ENCODE results near the gene PRDM16. TPM values are rescaled to one million over a fixed set of nuclear protein-coding genes. Genes with fewer than 3 reads are reported as not detected.

Gene PRDM16
- total RNA-seq, 1 experiment from 2014 or later: 0.97 TPM

DNA sequence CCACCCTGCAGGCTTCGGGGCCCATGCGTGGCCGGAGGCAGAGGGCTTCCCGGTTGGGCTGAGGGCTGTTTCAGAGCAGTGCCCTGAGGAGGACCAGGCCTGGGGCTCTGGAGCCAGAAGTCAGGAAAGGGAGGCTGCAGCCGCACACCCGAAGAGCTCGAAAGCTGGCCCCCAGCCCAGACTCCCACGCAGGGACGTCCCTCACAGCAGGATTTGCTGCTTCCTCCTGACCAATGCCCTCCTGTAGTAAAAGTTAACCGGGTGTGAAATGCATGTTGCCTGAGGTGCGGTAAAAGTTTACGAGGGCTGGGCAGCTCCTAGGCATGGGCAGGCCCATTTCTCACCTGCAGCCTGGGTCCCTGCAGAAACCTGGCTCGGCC lies 283.9 kb downstream of the PRDM16 start:
- no peak for DNase-seq (ENCODE audit: low spot score)

DNA sequence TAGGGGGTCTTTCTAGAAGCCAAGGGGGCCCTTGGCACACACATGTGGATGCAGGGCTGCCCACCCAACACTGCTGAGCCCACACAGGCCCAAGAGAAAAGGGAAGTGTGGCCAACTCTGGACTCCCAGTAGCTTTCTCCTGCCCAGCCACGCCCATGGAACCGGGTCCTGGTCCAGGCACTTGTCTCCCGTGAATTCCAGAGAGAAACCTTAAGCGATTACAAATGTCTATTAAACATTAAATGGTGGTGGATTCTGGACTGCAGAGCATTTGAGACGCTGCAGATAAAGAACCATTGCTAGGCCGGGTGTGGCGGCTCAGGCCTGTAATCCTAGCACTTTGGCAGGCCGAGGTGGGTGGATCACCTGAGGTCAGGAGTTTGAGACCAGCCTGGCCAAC lies 284.9 kb downstream of the PRDM16 start:
- no peak for DNase-seq (ENCODE audit: low spot score)

DNA sequence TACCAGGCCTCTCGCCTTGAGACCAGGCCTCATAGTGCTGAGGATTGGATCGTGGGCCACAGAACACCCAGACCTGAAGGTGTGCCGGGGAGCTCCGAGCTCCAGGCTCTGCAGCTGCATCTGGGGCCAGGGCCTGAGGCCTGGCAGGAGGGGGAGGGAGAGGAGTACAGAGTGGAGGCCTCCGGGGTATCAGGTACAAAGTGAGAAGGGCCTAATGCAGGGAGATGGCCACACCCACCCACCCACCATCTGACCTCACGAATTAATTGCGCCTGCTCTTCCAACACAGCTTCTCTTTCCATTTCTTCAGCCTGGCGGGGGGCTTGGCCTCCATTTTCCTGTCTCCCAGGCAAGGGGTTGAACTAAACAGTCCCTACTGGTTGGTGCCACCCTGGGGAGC lies 286.1 kb downstream of the PRDM16 start:
- DNase-seq (ENCODE audit: low spot score): no peak

DNA sequence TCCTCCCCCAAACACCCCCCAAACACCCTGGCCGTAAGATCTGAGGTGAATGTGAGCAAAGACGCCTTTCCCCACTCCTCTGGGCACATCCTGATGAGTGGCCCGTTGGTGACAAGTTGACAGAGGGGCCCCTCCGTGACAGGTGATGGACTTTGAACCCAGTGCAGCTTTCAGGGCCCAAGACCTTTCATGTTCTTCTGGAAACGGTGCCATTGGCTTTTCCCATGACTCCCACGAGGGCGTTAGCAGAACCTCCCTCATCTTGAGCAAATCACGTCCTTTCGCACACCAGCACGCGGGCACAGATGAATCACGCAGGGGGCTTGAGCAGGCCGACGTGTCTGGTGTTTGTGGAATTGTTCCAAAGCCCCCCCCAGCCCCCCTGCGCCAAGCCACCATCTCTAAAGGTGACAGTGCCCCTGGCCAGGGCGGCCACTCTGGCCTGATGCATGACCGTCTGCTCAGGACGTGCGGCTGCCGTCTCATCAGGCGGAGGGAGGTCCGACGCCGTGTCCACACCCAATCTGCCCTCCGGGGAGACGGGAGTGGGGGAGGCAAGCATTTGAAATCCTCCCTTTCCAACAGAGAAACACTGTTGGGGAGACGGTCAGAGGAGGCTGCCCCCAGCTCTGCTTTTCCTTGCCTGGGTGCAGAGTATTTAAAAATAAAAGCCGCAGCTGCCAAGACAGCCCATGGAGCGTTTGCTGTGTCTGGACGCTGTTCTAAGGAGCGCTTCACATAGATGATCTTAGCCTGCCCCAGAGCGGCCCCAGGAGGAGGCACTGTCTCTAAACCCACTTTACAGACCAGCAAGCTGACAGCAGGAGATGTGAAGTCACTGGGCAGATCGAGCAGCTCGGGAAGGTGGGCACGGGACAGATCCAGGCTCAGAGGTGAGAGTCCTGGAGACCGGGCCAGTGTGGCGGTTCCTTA lies 287.2 kb downstream of the PRDM16 start:
- DNase-seq (ENCODE audit: low spot score): no peak

DNA sequence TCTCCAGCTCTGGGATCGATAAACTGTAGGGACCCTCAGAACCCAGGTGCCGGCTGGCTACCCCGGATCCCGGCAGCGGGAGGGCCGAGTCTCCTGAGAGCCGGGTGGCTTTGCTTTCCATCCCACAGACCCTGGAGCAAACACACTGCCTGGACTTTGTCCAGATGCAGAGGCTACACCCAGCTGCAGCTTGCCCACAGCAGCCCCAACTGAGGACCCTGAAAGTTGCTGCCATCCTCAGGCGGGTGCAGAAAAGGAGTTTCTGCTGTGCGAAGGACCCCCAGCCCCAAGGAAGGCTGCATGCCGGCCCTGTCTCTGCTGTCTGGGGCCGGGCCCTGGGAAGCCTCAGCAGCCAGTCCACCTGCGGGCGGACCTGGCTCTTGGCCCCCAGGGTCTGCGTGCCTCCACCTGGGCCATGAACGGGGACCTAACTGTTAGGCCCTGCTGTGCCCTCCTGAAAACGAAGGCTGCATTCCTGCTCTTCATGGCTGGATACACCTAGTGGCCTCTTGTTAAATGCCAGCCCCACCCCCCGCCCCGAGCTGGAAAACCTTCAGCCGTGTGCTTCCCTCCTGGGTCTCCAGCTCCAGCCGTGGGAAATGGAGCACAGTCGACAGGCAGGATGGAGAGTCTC lies 287.9 kb downstream of the PRDM16 start:
- no peak for DNase-seq (ENCODE audit: low spot score)

DNA sequence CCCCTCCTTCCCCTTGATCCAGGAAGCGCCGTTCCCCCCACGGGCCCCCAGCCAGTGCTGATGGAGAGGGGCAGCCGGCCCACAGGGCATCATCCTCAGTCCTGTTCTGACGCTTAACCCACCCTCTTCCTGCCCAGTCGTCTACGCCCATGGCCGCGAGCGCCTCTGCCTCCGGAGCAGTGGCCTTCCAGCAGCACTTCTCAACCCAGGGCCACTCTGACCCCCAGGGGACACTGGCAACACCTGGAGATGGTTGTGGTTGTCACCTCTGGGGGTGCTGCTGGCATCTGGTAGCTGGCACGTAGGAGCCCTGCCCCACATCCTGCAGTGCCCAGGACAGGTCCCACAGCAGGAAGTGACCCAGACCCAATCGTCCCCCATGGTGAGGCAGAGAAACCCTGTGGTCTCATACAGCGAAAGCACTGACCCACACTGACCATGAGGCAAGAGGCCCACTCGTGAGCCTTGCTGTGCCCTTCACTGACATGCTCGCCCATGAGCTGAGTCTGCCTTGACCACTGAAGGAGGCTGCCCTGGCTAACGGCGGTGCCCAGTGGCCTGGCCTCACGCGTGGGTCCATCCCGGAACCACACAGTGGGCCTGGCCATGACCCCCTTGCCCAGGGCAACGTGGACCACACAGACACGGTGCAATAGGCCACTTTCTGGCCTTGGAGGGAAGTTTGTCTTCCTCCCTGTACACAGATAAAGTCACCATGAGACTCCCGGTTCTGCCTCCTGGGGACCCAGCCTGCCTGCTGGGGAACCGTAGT lies 288.7 kb downstream of the PRDM16 start:
- DNase-seq (ENCODE audit: low spot score): no peak

DNA sequence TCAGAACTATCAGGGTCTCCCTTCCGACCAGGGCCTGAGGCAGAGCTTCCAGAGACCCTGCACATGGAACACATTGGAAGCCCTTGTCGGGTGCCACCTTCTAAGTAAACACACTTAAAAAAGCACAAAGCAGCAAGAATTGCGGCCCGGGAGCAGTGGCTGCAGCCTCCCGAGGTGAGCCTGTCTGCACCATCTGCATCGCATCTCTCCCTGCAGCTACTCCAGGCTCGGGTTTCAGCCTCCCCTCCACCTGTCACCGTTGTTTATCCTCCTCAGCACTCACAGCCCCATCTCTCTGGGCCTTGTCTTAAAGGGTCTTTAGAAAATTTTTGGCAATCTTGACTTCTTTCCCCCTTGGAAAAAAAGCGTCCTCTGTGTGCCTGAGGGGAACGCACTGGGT lies 290.3 kb downstream of the PRDM16 start:
- no peak for DNase-seq (ENCODE audit: low spot score)

DNA sequence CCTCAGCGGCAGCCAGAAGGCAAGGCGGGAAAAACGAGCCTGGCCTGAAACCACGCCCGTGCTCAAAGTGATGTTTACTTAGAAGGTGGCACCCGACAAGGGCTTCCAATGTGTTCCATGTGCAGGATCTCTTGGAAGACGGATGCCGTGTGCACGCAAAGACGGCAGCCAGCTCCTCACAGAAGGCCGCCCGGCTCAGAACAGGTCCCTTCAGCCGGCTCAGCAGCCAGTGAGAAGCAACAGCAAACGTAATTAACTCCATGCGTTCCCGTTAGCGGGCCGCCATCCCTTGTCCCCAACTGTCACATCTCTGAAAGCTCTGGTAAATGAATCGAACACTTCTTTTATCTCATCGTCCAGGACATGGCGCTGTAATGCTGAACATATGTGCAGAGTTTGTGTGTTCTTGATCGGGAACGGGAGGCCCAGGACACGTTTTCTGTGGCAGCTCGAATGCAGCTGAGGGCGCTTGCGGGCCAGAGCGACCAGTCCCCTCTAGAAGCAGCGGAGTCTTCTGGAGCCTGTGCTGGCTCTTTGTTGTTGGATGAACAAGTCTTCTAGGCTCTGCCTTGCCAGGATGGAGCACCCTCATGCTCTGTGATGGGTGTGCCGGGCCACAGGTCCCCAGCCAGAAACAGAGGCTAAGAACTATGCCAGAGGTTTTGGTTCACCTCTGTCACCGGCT lies 290.9 kb downstream of the PRDM16 start:
- DNase-seq (ENCODE audit: low spot score): no peak

DNA sequence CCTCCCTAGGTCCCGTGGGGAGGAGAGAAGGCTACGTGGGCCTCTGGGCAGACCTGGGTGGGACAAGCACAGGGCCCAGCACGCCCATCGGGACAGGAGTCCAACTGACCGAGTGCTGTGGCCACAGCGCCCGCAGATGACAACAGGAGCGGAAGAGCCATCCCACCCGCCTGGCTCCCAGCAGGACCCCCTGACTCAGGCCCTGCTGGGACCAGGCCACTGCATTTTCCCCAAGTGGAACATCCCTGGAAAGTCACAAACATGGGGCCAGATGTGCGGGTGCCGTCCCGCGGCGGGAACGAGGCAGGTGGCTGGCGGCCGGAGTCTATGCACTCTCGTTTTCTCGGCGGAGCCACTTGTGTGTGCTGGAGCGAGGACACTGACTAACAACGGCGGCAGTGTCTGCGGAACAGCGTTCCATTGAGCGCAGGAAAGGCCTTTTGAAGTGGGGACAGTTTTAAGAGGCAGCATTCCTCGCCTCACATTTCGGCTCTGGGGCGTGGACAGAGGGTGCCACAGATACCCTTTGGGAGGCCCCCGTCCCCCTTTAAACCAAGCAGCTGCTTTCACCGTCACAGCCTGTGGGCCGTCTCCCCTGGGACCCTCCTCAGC lies 291.7 kb downstream of the PRDM16 start:
- no peak for DNase-seq (ENCODE audit: low spot score)

DNA sequence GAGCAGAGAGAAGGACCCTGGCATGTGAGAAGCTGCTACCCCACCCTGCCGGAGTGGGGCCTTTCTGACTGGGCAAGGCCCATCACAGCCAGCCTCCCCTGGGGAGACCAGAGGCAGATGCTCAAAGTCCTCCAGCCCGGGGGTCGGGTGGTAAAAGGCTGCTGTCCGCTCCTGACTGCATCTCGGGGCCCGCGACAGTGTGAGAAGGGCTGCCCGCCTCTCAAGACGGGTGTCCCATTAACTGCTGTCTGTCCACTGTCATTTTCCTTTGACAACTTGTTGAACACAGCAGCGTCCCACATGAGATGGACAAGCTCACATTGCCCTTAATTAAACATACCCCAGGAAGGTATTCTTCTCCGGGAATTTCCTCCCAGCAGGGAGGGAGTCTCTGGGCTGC lies 294.0 kb downstream of the PRDM16 start:
- DNase-seq (ENCODE audit: low spot score): no peak

DNA sequence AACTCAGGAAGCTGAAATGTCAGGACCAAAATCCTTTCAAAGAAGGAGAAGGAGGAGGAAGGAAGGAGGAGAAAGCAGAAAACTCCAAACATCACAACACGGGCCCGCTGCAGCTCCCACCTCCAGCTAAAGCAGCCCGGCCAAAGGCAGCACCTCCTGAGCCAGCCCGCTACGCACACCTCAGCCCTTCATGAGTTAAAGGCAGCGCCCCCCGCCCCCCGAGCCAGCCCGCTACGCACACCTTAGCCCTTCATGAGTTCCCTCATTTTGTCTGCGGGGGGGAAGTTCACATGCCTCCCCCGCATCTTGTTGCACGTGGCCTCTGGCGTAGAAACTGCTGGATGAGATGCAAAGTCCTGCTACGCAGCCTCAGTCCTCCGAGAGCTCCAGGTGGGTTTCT lies 294.8 kb downstream of the PRDM16 start:
- DNase-seq (ENCODE audit: low spot score): no peak

DNA sequence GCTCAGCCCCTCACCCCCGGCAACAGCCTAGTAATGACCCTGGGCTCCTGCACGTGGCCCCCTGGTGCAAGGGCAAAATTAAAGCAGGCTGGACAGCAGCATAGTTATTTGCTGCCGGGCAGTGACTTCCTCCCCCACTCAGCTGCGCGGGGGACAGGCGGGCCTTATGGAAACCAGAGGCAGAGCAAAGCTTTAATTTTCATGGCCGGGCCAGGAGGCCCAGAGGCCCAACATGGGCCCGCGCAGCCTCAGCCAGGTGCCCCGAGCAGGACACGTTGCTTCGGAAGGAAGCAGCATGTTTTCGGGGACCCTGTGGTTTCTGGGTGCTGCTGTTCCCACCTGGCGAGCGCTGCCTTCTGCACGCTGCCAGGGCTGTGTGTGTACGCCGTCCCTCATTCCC lies 295.5 kb downstream of the PRDM16 start:
- DNase-seq (ENCODE audit: low spot score): no peak

DNA sequence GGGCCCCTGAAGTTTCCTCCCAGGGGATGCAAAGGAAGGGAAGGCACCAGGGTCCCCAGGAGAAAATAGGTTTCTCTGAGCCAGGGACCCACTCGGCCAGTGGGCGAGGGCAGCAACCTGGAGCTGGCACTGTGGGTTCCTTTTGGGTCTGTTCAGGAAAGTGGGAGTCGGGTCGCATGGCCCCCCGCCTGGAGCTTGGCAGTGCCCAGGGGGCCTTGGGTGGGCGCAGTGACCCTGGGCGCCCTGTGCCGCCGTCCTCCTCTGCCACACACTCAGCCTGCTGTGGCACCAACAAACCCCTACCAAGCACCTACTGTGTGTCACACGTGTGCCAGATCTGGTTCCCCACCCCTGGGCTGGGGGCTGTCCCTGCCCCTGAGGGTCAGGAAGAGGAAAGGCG lies 296.0 kb downstream of the PRDM16 start:
- no peak for DNase-seq (ENCODE audit: low spot score)

DNA sequence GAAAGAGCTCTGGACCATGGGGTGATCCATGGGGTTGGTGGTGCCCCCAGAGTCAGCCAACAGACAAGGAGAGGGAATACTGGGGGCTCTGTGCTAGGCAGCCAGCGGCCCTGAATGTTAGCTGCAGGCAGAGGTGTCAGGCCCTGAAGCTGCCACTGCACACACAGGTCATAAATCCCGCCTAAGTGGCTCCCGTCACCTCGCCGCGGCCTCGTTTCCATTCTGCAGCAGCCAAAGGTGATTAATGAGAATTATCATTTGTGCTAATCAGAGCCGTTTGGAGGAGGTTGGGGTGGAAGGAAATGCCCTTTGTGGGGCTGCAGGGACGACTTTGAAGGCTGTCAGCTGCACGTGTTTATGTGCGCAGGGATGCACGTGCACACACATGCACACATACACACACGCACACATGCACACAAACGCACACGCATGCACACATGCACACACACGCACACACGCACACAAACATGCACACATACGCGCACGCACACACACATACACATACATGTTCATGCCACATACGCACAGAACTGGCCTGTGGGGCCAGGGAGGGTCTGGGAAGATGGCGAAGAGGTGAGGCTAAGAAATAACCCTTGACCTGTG lies 296.6 kb downstream of the PRDM16 start:
- no peak for DNase-seq (ENCODE audit: low spot score)

DNA sequence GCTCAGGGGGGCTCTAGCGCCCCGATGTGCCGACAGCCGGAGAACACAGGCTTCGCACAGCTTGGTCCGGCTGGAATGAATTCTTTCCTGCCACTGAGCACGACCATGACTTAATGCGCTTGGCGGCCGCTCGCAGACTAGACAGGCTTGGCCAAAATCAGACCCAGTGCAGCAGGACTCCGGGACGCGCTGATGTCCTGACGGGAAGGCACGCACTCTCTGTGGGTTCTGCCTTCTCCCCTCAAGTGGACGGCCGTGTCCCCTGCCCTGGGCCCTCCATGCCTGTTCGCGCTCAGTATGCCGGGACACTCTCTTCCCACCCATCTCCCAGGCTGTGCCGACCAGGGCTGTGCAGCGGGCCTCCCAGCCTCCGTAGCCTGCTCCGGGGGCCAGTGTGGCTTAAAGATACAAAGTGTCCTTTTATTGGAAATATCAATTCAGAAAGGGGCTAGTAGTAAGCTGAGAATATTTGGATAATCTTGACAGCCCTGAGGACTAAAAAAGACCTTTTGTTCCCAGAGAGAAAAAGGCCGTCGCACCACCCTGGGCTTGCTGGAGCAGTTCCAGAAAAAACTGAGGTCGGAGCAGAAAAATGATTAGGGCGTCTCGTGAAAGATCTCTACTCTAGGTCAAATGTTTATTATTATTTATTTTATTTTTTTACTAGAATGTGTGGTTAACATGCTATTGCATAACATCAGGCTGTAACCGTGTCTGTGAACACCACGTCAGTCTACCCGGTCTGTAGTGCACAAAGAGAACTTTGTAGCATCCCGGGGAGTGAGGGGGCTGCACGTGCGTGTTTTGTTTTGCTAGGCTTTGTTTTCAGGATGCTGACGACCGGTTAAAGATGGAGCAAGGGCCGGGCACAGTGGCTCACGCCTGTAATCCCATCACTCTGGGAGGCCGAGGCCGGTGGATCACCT lies 297.4 kb downstream of the PRDM16 start:
- no peak for DNase-seq (ENCODE audit: low spot score)

DNA sequence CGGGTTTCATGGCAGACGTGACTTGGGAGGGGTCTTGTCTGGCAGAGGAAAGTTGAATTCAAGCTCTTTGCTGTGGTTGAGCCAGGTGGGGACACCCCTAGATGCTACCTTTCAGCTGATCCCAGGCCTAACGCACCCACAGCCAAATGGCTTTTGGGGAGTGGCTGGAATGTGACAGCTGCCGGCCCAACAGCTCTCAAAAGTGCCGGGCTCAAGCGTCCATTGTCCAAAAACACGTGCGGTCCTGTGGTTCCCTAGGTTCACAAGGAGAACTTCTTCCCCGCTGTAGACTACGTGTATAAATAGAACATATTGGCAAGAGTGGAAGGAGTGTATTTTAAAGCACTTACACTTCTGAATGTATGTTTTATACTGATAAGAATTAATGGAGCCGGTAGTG lies 298.4 kb downstream of the PRDM16 start:
- DNase-seq (ENCODE audit: low spot score): no peak

DNA sequence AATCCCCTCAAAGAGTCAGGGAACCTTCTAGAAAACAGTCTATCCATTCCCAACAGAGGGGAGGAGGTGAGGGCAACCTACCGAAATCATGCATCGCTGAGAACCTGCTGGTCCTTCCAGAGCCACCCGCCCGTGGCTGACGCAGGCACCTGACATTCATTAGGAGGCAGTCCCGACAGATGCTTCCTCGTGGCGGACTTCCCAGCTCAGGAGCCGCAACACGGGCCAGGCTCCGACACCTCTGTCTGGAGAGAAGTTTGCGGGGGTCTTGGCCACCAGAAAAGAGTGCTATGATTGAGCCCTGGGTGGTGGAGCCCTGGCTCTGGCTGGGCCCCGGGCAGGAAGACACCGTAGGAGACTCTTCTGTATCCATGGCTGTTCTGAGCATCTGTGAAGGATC lies 299.1 kb downstream of the PRDM16 start:
- DNase-seq (ENCODE audit: low spot score): no peak

DNA sequence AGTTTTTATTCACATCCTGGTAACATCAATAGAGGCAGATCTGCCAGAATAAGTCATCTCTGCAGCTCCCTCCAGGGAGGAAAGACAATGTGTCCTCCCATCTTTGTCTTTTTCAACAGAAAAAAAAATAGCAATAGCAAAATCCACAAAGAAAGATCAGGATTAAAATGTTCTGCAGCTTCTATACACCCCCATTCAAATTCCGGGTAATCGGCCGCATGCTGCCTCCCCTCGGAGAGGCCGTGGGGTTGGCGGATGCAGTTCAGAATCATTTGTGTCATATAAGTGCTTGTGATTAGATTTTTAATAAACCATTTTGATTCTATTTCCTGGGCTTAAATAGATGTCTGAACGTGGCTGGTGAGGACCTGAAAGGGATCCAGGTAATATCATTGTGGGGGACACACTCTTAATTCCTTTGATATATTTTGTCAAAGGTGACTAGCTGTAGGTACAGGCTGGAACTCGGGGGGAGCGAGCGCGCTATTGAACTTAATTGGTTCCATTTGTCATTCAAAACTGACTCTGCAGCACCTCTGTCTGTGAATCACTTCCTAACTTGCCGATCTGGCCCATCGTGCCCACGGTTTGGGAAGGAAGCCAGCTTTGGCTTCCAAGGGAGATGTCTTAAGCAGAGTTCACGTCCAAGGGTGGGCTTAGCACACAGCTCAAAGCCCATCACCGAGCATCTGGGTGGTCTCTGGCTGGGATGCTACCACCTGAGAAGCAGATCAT lies 299.9 kb downstream of the PRDM16 start:
- DNase-seq (ENCODE audit: low spot score): no peak

DNA sequence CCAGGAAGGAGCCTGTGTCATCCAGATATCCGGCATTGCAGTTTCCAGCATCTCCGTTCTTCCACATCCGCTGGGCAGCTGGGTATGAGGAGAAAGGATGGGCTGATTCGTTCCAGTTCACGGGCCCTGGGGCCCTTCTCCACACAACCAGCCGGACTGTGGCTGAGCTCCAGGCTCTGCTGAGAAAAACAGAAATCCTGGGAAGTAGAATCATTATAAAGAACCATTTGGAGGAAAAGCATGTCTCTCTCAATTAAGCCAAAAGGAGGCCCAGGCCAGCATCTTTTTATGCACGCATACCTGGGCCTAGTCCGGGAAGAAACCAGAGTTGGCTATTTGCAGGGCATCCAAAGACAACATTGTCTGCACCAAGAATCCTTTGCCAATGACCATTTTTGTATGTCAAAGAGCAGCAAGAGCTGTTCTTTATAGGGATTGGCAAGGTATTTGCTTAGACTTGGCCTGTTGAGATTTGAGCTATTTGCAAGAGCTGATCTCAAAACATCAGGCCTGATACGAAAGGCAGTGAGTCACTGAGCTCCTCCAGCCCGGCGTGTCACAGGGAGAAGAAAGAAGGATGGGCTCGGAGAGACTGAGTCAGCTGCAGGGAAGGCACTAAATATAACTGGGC lies 300.6 kb downstream of the PRDM16 start:
- no peak for DNase-seq (ENCODE audit: low spot score)

Data from H4 (cell line).